HG02870 (cell line): Measurements from ENCODE around the gene FXYD7.
"Not testable (repeated sequence)": the region's sequence is repeated elsewhere in the genome, so short reads cannot be mapped to it uniquely, and the experiment has no call there.

Source experiments
- ATAC-seq: cut with Tn5 transposase; IDR thresholded peaks from one replicate; pipeline ENCODE4 v1.9.1; 2021; ENCODE audit warnings: mild to moderate bottlenecking, moderate library complexity; ENCODE audit not compliant: unreplicated experiment

FXYD7 gene

GRCh38 chr19:35194012-35194984 lies 51.2 kb downstream of the FXYD7 start:
- ATAC-seq: no peak

GRCh38 chr19:35195830-35196229 lies 52.8 kb downstream of the FXYD7 start:
- no peak for ATAC-seq

- not testable (repeated sequence) for ATAC-seq
Measured at GRCh38 chr19:35196861-35197260, 53.8 kb downstream of the FXYD7 start.

- ATAC-seq: no peak
Measured at GRCh38 chr19:35199481-35199880, 56.4 kb downstream of the FXYD7 start.

- no peak for ATAC-seq
Measured at GRCh38 chr19:35202722-35203688, 60.0 kb downstream of the FXYD7 start.
